MV-4-11 (cell line): Measurements from ENCODE around the gene SMAD5.

Experiments used
- DNase-seq: peaks from one replicate; lab custom pipeline; 2025; lab: John Stamatoyannopoulos, UW

Gene SMAD5

DNA sequence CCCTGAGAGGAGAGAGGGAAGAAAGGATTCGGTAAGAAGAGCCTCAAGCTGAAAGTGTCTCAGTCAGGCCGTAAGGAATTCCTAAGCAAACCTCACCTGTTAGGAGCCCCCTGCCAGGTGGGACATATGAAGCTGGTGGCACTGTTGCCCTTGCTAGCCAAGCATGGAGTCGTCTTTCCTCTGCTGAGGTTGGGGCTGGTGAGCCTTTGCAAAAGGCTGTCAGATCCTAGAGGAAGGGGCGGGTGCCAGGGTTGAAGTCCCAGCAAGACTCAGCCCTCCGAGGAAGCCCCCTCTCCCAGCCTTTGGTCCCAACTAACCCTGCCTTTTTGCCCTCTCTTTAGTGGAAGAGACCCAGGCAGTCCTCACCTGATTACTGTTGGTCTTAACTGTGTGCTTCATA lies 65.8 kb downstream of the SMAD5 start:
- no peak for DNase-seq

DNA sequence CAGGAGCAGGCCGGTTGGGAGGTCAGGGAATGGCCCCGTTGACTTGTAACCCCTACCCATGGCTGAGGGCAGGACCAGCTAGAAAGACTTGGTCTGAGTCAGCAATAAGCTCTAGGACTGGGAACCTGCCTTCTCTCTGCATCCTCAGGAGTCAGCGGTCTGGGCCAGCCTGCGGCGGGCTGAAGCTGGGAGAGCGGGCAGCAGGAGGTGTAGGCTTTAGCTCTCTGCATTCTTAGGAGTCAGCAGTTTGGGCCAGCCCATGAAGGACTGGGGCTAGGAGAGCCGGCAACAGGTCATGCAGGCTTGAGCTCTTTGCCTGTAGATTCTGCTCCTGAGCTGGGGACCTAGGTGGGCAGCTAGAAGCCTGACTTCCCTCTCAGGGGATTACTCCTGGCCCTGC lies 66.8 kb downstream of the SMAD5 start:
- DNase-seq: no peak

DNA sequence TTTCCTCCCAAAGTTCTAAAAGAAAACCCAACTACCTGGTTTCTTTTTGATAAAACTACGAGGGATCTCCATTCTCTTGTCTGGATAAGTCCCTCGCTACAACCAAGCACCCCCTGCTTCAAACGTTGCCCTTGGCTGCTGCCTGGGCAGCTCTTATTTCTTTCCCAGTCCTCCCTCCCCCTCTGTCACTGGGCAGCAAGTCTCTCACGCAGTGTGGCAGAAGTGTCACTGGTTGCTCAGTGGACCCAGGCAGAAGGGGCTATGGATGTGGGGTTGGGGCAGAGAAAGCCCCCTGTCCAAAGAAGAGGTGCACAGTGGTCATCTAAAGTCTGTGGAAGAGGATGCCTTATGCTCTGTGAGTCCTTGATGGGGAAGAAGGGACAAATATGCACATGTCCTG lies 67.5 kb downstream of the SMAD5 start:
- no peak for DNase-seq

DNA sequence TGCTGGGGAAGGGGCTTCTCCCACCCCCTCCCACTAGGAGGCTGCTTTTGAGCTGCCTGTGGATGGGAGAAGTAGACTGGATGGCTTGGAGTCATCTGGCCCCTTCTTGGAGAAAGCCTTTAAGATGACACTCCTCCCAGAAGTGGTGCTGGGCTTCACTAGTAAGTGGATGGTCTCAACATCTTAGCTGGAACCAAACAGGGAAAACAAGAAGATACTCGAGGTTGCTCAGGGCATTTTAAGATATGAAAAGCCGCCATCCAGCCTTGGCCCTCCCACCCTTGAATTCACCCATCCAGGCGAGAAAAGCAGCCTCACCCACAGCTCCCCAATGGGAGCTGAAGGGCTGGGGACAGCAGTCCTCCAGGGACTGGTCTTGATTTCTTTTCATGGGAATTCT lies 68.1 kb downstream of the SMAD5 start:
- DNase-seq: no peak

DNA sequence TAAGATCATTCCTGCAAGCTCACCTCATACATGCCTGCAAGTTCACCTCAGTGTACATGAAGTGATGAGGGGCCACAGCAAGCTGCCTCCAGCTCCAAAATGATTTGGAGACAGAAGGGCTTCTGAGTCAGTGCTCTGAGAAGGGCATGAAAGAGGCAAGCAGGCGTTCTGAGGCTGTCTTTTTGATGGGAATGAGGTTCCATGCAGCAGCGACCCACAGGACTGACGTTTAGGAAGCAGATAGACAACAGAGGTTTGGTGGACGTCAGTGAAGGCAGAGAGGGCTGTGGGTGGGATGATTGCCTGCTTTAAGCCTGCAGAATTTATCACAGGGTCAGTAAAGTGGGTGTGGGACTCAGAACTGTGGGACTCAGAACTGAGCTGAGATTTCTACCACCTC lies 69.2 kb downstream of the SMAD5 start:
- DNase-seq: no peak

DNA sequence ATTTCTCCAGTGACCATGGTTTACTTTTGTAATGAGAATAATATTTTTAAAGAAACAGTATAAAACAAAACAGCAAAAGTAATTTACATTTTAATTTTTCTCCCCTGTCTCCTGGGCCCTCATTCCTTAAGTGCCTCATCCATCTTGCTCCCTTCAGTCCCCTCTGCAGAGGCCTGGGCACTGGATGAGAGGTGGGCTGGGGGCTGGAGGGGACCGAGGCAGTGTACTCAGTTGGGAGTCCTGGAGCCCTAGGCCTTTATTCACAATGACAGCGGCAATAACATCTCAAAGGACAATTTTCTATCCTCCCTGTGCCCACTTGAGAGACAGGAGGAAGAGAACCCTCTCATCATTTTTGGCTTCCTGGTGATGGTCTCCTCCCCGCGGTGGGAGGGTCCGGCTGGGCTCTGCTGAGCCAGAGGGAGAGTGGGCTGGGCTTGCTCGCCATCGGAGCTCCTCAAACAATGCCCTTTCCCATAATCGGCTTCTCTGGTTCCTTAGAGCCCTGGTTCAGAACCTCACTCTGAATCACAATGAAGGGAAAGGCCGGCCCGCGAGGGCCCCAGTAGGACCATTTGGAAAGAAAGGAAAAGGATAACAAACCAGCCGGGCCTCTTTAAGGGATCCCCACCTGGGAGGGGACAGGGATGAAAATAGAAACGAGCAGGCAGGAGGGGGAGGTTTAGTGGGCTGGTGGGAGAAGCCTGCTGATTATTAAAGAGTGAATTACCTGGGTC lies 70.0 kb downstream of the SMAD5 start:
- DNase-seq: no peak

DNA sequence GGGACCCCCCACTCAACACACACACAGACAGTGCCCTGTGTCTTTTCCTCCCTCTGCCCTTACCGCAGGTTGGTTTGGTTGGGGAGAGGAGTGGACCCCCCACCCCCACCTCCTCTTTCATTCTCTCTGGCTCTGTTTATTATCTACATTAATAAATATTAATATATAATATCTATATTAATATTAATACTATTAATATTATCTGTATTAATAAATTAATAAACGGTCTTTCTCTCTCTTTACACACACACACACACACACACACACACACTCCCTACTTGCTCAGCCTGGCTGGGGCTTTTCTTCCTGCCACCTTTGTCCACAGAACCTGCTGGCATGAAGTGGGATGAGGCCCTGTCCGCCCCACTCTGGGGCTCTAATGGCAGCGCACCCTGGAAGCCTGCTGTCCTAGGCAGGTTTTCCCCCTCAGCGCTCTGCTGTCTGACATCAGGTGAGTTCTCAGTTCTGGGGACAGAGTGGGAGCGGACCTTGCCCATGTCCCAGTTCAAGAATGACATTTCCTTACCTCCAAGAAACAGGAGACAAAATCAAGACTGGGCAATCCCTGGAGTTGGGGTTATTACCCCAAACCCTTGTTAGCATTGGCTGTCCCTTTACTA lies 70.8 kb downstream of the SMAD5 start:
- no peak for DNase-seq

DNA sequence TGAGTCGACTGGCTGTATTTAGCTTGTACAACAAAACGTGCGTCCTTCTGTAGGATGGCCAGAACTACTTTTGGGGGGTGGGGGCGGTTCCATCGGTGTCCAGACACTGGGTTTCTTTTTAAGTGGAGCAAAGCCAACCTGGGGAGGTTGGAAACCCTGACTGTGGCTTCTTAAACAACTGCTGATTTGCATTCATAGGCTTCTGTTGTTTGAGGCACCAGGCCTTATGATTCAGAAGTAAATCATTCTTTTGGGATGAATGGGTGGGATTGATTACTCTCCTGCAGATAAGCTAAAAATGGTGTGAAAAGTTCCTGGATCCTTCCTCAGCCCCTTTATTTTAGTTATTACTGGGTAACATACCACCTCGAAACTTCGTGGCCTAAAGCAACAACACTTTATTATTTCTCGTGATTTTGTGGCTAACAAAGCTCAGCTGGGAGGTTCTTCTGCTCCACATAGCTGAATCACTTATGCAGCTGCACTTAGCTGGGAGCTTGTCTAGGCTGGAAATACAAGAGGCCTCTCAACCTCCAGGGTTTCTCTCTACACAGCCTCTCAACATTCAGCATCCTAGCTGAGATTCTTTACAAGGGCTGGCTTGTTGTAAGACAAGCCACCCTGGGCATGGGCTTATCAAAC lies 72.5 kb downstream of the SMAD5 start:
- no peak for DNase-seq

DNA sequence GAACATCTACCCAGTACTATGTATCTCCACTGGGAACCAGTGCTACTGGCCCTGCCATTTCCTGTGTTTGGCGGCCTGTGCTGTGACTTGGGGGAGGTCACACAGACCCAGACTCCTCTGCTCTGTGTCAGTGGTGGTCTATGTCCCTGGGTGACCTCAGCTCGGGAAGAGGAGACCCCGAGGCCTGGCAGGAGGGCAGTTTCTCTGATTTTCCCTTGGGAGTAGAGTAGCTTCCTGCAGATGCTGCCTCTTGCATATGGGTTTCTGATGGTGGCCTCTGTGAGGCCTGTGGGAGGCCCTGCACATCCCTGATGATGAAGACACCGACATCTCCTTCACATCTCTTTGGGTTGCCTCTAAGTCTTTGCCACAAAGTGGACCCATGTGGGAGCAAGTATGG lies 73.3 kb downstream of the SMAD5 start:
- no peak for DNase-seq

DNA sequence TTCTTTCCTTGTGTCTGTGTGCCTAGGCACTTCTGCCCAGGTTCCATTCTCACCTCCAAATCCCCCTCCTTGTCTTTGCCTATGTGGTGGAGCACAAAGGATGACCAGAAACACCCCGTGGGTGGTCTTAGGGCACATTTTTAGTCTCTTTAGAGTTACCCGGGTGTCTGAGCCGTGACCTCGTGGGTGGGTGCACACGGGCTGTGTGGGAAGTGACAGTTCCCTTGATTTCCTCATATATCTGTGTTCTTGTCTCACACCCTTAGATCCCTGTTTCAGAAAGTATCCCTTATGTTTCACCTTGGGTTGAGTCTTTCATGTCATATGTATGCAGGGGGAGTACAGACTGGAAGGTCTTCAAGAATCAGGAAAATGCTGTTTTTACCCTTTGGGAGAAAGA lies 73.7 kb downstream of the SMAD5 start:
- no peak for DNase-seq

DNA sequence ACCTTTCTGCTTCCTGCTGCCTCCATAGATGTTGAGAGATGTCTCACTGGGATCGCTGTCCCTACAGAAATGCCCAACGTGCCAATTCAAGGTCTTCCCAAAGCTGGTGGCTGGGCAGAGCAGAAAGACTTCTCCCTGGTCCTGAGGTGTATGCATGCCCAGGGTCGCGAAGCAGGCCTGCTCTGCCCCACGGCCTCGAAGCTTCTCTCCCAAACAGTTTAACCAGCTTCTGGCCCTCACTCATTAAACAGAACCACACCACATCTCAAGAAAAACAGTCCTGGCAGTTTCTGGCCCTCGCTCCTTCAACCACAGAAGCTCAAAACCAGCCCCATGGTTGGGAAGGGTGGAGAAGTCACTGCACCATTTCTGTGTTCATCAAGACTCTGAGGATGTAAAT lies 75.0 kb downstream of the SMAD5 start:
- DNase-seq: no peak

DNA sequence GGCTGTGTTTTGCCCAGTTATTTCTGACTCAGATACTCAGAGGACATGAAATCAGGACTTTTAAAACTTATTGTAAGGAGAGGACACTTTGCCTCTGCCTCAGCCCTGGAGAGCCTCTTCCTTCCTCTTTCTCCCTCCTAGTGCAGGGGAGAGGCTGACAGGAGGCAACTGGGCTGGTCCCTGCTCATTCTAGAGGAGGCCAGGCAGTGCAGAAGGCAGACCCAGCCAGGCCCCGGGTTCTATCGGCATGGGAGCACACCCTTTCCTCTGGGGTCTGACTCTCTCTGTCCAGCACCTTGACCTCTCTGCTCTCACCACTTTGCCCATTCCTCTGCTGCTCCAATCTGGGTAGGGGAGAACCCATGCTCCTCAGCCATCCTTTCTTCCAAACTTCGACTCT lies 76.3 kb downstream of the SMAD5 start:
- DNase-seq: no peak

DNA sequence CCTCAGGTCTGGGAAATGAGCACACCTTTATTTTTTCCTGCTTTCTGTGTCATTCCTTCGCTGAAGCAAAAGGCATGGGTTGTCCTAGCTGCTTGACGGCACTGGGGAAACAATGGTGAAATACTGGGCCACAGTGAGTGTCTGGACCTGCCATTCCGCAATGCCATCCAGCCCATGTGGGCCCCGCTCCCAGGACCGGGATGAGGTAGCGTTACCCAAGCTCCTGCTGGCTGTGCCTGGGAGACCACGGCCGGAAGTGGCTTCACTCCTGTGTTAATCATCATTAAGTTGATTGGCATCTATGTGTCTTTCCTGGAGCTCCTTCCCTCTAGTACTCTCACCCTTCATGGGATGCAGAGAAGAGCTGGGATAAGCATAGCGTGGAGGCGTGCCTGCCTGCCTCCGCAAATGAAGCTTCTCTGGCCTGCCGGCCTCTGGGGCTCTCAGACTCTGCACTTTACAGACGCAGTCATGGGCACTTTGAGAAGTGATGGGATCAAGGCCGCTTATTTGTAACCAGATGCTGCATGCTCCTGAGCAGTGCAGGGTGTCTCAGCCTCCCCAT lies 76.8 kb downstream of the SMAD5 start:
- DNase-seq: no peak

DNA sequence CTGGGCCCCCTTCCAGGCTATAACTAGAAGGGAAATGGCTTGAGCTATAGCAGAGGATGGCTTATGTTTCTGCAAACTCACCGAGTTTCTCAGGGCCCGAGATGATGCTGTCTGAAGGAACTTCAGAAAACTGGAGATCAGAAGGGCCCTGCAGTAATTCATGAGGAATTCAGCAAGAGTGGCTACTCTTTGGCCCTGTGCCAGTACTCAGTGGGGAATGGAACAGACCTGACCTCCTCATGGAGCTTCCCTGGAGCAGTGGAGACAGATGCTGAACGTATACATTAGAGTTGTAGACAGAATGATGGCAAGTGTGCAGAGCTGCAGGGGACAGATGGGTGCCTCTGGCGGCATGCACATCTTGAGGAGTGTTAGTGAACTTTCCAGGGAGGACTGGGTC lies 77.6 kb downstream of the SMAD5 start:
- no peak for DNase-seq

DNA sequence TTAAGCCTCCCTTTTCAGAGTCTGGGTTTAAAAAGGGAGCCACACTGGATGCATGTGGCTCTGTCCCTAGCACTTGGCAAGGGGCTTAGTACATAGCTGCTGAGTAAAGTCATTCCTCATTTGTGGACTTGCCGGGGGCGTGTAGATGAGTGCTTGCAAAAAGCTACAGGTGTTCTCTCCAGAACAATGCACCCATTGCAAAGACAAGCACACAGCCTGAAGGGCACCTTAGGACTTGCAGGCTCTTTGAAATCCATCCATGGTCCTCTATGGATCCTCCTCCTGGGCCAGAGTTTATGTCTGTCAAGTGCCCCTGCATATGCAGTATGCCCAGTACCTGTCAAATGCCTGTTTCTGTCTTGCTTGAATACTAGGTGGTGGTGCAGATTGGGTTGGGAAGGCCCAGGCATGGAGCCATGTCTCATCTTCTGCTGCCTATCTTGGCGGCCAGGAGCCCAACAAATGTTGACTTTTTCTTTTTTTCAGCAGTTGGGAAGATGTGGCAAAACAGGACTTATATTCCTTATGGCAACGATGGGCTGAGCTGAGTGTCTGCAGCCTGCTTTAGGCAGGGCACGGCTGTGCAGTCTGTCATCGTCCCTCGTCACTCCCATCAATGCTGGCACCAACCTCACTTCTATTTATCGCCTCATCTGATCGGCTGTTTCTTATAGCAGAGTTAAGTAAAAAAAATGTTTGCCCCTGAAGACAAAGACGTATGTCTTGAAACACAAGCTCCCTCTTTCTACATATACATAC lies 78.8 kb downstream of the SMAD5 start:
- DNase-seq: no peak

DNA sequence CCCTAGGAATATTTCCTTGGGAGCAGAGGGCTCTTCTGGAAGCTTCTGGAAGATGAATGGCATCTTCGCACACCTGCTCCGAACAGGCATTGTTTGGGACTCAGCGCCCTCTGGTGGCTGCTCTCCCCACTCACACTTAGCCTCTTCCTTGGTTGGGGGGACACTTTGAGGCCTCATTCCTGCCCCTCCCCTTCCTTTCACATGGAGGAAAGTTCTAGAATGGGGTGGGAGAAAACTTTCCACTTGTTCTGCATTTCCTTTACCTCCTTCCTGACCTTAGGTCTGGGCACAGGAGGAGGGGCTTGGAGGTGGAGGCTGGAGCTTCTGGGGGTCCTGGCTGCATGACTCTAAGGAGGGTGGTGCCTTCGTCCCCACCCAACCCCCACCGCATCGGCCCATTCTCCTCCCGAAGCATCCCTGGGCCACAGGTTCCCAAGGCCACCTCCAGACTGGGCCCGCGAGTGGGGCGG lies 79.6 kb downstream of the SMAD5 start:
- peak; percentile 8 for DNase-seq

DNA sequence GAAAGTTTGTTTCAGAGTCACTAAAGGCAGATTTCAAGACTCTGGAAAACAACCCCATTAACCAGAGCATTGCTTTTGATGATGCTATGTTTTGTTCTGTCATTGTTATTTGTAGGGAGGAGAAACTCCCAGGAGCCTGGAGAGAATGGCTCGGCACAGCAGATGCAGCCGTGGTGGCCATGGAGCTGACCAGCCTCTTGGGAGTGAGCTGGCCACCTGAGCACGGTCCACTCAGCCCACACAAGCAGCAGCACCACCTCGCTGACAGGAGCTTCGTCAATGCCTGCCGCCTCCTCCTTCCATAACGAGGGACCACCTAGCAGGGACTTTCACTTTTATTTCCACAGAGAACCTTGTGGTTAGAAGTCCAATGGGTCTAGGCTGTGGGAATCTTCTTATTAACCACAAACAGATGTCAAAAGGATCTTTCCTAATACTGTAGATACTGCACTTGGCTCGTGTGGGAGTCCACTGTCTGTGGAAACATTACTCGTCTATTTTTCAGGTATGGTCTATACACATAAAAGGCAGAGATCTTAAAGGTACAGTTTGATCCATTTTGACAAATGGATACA lies 81.4 kb downstream of the SMAD5 start:
- no peak for DNase-seq

DNA sequence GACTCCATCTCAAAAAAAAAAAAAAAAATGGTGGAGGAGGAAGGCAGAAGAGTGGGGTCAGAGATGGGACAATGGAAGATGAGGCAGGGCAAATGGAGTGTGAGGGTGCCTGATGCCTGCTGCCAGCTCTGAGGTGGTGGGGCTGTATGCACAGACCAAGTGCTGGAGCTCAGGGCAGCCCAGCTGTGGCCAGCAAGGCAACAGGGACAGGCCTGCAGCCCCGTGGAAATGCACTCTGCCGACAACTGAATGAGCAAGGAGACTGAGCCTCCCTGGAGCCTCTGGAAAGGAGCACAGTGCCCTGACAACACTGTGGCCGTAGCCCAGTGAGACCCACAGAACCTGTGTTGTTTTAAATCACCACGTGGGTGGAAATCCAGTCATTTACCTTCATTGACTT lies 83.2 kb downstream of the SMAD5 start:
- DNase-seq: no peak

DNA sequence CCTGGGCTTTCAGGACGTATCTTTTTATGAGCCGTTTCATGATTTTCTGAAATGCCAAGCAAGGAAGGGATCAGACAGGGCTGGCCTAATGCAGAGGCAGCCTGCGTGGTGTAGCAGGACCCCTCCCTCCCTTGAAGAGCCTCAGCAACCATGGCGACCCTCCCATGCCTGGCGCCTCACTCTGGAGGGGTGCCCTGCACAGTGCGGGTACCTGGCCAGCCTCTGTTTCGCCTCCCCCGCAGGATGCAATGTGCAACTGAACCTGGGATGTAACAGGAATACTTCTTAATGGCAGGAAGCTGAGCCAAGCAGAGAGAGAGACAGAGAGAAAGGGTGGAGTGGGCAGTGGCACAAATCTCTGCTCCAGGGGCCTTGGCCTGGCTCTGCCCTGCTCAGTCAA lies 83.6 kb downstream of the SMAD5 start:
- DNase-seq: no peak

DNA sequence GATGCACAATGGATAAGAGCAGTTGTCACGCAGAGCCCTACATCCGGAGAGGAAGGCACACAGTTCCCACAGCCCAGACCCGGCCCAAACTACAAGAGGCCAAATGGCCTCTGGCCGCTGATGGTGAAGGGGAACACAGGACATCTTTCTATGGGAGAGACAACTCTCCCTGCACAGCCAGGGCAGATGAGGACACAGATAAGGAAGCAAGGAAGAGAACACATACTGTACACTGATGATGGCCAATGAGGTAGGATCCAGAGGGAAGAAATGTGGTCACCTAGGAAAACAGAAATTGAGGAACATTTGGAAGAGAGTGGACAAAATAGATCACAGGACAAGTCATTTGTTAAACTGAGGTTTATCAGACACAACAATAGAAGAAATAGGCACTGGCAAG lies 88.7 kb downstream of the SMAD5 start:
- DNase-seq: no peak

DNA sequence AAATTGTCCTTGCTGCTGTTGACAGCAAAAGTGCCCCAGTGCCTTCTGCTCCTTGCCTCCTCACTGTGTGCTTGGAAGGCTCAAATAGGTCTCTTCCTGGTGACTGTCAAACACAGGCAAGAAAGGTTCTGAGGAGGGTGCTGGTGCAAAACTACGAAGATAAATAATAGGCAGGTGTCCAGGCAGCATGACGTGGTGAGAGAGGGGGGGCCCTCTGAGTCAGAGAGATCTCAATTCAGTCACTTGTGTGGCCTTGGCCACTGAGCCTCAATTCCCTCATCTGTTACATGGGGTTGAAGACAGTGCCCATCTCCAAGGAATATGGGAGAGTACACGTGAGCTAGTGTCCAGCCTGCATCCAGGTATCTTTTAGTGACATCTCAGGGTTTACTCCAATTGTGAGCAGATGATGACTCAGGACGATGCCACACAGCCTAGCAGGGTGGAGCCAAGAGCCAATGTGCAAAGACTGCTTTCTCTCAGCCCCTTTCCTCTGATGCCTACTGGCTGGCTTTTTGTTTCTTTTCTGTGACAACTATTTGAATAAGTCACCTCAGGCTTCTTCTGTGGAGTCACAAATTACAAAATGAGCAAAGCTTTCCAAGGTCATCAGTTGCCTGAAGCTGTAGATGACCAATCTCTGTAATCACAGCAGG lies 90.1 kb downstream of the SMAD5 start:
- no peak for DNase-seq

DNA sequence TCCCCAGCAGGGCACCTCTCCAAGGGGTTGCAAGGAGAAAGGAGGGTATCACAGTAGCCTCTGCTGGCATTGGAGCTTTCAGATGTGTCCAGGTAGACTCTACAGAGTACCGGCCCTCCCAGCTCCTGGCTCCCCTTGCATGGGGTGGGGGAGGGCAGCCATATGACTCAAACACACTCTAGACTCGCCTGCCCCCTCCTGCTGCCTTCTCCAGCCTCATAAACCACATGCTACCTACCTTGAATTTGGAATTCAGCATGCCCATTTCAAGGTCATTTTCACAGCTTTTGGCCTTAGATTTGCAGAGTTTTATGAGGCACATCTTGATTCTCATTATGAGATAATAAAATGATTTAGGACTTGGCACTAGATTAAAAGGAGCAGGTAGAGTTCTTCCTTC lies 93.2 kb downstream of the SMAD5 start:
- DNase-seq: no peak
